Ishikawa (cell line): ENCODE results near the gene STK39.

ENCODE experiments used
- CEBPB ChIP-seq: IDR thresholded peaks from 2 replicates; pipeline ENCODE4 v1.6.1; 2012
- CREB1 ChIP-seq: IDR thresholded peaks from 2 replicates; pipeline ENCODE4 v1.6.1; 2012; ENCODE audit warnings: low read depth
- EGR1 ChIP-seq: IDR thresholded peaks from 2 replicates; pipeline ENCODE4 v1.6.1; 2012
- EP300 ChIP-seq: IDR thresholded peaks from 2 replicates; pipeline ENCODE4 v1.6.1; 2012; ENCODE audit warnings: borderline replicate concordance
- FOXM1 ChIP-seq: IDR thresholded peaks from 2 replicates; pipeline ENCODE4 v1.6.1; 2012; ENCODE audit warnings: low read depth, borderline replicate concordance
- NFIC ChIP-seq: IDR thresholded peaks from 2 replicates; pipeline ENCODE4 v1.6.1; 2012
- RAD21 ChIP-seq: IDR thresholded peaks from 2 replicates; pipeline ENCODE4 v1.6.1; 2012; ENCODE audit warnings: low read depth
- TAF1 ChIP-seq: IDR thresholded peaks from 2 replicates; pipeline ENCODE4 v1.6.1; 2012; ENCODE audit warnings: low read depth, mild to moderate bottlenecking
- TCF12 ChIP-seq: IDR thresholded peaks from 2 replicates; pipeline ENCODE4 v1.6.1; 2012; ENCODE audit warnings: low read depth
- TEAD4 ChIP-seq: IDR thresholded peaks from 2 replicates; pipeline ENCODE4 v1.6.1; 2012
- USF1 ChIP-seq: IDR thresholded peaks from 2 replicates; pipeline ENCODE4 v1.6.1; 2012
- YY1 ChIP-seq: IDR thresholded peaks from 2 replicates; pipeline ENCODE4 v1.6.1; 2012; ENCODE audit warnings: low read depth
- ZBTB7A ChIP-seq: IDR thresholded peaks from 2 replicates; pipeline ENCODE4 v1.6.1; 2012; ENCODE audit warnings: low read depth
- TF ChIP-seq, protein P1 (sequence below): IDR thresholded peaks from 2 replicates; pipeline ENCODE4 v1.6.1; 2012; ENCODE audit warnings: low read depth, mild to moderate bottlenecking
- TF ChIP-seq, protein P2 (sequence below): IDR thresholded peaks from 2 replicates; pipeline ENCODE4 v1.6.1; 2012

STK39 gene

GRCh38 chr2:168293766-168294165 is 46.4 kb upstream of the STK39 start:
- TF ChIP-seq EP300: no peak
- TF ChIP-seq YY1: no peak
- no peak for TF ChIP-seq EGR1
- no peak for TF ChIP-seq FOXM1
- no peak for TF ChIP-seq CREB1
- TF ChIP-seq NFIC: no peak
- TF ChIP-seq RAD21: no peak; the same call in 1 of the 2 replicates
- no peak for TF ChIP-seq TAF1
- TF ChIP-seq, protein P1, sequence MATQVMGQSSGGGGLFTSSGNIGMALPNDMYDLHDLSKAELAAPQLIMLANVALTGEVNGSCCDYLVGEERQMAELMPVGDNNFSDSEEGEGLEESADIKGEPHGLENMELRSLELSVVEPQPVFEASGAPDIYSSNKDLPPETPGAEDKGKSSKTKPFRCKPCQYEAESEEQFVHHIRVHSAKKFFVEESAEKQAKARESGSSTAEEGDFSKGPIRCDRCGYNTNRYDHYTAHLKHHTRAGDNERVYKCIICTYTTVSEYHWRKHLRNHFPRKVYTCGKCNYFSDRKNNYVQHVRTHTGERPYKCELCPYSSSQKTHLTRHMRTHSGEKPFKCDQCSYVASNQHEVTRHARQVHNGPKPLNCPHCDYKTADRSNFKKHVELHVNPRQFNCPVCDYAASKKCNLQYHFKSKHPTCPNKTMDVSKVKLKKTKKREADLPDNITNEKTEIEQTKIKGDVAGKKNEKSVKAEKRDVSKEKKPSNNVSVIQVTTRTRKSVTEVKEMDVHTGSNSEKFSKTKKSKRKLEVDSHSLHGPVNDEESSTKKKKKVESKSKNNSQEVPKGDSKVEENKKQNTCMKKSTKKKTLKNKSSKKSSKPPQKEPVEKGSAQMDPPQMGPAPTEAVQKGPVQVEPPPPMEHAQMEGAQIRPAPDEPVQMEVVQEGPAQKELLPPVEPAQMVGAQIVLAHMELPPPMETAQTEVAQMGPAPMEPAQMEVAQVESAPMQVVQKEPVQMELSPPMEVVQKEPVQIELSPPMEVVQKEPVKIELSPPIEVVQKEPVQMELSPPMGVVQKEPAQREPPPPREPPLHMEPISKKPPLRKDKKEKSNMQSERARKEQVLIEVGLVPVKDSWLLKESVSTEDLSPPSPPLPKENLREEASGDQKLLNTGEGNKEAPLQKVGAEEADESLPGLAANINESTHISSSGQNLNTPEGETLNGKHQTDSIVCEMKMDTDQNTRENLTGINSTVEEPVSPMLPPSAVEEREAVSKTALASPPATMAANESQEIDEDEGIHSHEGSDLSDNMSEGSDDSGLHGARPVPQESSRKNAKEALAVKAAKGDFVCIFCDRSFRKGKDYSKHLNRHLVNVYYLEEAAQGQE: no peak
- no peak for TF ChIP-seq USF1
- TF ChIP-seq, protein P2, sequence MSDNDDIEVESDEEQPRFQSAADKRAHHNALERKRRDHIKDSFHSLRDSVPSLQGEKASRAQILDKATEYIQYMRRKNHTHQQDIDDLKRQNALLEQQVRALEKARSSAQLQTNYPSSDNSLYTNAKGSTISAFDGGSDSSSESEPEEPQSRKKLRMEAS: no peak
- TF ChIP-seq ZBTB7A: no peak
- no peak for TF ChIP-seq TEAD4
- no peak for TF ChIP-seq TCF12
- TF ChIP-seq CEBPB: no peak

DNA sequence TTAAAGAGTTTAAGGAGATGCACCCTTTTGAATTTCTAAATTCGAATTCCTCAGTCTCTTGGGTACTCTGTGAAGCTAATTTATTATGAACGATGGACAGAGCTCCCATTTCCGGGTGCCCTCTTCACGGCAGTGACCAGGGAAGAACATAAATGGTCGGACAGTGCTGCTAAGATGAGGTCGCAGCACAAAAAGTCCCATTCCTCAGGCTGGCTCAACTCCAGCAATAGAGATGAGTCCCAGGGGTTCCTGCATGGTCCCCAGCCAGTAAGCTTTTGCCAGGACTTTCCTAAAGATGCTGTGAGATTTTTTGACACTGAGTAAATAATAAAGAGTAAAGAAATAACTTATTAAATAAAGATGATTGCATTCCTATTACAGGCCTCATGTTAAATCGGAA is 43.0 kb upstream of the STK39 start:
- TF ChIP-seq RAD21 (no peak), CEBPB (no peak), TCF12 (no peak), EGR1 (no peak), USF1 (no peak), NFIC (no peak), TEAD4 (no peak)
- TF ChIP-seq, protein P1: no peak

DNA sequence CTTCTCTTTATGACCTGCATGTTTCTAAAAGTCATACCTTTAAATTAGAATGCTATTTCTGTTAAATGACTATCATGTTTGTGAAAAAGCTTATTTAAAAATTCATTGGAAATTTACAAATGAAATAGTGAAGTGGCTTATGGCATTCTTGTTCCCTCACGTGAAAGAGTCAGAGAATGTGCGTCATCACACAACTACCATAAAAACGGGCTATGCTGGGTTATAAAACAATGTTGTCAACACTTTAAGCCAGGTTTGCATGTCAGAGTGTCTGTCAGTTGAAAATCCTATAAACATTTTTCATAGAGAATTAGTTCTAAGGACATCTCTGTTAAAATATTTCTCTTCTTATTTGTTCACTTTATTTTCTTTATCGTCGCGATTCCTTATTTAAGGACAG is 42.5 kb upstream of the STK39 start:
- TF ChIP-seq CEBPB (no peak), USF1 (no peak), EGR1 (no peak), NFIC (no peak)

GRCh38 chr2:168286535-168286934 is 39.1 kb upstream of the STK39 start:
- TF ChIP-seq TEAD4 (no peak), ZBTB7A (no peak), EGR1 (no peak), FOXM1 (no peak), TCF12 (no peak), YY1 (no peak), TAF1 (no peak), CEBPB (no peak), USF1 (no peak), EP300 (no peak), CREB1 (no peak), RAD21 (no peak), NFIC (no peak)
- TF ChIP-seq, protein P2: no peak
- TF ChIP-seq, protein P1: no peak
